PC-3 (cell line): Measurements from ENCODE around the gene SESN1. TPM values are rescaled to one million over a fixed set of nuclear protein-coding genes. Genes with fewer than 3 reads are reported as not detected.

Experiments used
- ATAC-seq: fragments of 200-7000 bp; cut with Tn5 transposase; 2 replicates; pipeline ENCODE4 v1.9.1; 2020; ENCODE audit warnings: mild to moderate bottlenecking, moderate library complexity
- BruUV-seq: library from RNA; stranded (reverse); fragments of 400-500 nt; replicated peaks from 2 replicates; lab custom pipeline; 2021; lab: Mats Ljungman, UMichigan
- CTCF ChIA-PET: fragments of 300-600 bp; sonication (Branson Sonifier 250); formaldehyde crosslinking; loops from one replicate; lab custom pipeline; 2022; ENCODE audit warnings: antibody characterized with exemption; lab: Charles Lee
- POLR2A ChIA-PET: fragments of 300-600 bp; sonication (Branson Sonifier 250); formaldehyde crosslinking; loops from one replicate; lab custom pipeline; 2022; ENCODE audit warnings: antibody characterized with exemption; ENCODE audit not compliant: unreplicated experiment; lab: Charles Lee
- DNase-seq: peaks from one replicate; pipeline ENCODE4 v3.0.0-alpha.2; 2015
- H2AFZ ChIP-seq: fragments of 300-600 bp; sonication (generic); 2 replicates; pipeline ENCODE4 v1.6.0; 2016; ENCODE audit warnings: antibody characterized with exemption, low read length
- H3F3A ChIP-seq: fragments of 300-600 bp; sonication (generic); one replicate; pipeline ENCODE4 v1.6.0; 2017; ENCODE audit warnings: antibody characterized with exemption, low read length, control low read depth, mild to moderate bottlenecking; ENCODE audit not compliant: unreplicated experiment
- H3K27ac ChIP-seq: fragments of 300-600 bp; sonication (generic); 2 replicates; pipeline ENCODE4 v1.5.1; 2016; ENCODE audit warnings: mild to moderate bottlenecking, low read length
- H3K27me3 ChIP-seq: fragments of 300-600 bp; sonication (generic); 2 replicates; pipeline ENCODE4 v1.6.1; 2016; ENCODE audit warnings: low read length, mixed read lengths
- H3K36me3 ChIP-seq: fragments of 300-600 bp; sonication (generic); 2 replicates; pipeline ENCODE4 v1.6.1; 2016; ENCODE audit warnings: low read depth, mixed run types, low read length, mixed read lengths
- H3K4me1 ChIP-seq: fragments of 300-600 bp; sonication (generic); 2 replicates; pipeline ENCODE4 v1.5.1; 2016; ENCODE audit warnings: low read length; ENCODE audit not compliant: insufficient read depth
- H3K4me2 ChIP-seq: fragments of 300-600 bp; sonication (generic); 2 replicates; pipeline ENCODE4 v1.6.0; 2016; ENCODE audit warnings: low read length
- H3K4me3 ChIP-seq: fragments of 300-600 bp; sonication (generic); 2 replicates; pipeline ENCODE4 v1.5.1; 2016; ENCODE audit warnings: mild to moderate bottlenecking, low read length, mixed read lengths
- H3K79me2 ChIP-seq: fragments of 300-600 bp; sonication (generic); 2 replicates; pipeline ENCODE4 v1.6.1; 2017; ENCODE audit warnings: low read length, mixed read lengths
- H3K9ac ChIP-seq: fragments of 300-600 bp; sonication (generic); 2 replicates; pipeline ENCODE4 v1.6.0; 2016; ENCODE audit warnings: mild to moderate bottlenecking, low read length
- H3K9me2 ChIP-seq: fragments of 300-600 bp; sonication (generic); replicated peaks from 2 replicates; pipeline ENCODE4 v1.6.1; 2016; ENCODE audit warnings: mixed run types, low read length, mixed read lengths
- H3K9me3 ChIP-seq: fragments of 300-600 bp; sonication (generic); 2 replicates; pipeline ENCODE4 v1.6.1; 2016; ENCODE audit warnings: low read length, mixed read lengths
- H4K20me1 ChIP-seq: fragments of 300-600 bp; sonication (generic); 2 replicates; pipeline ENCODE4 v1.6.1; 2016; ENCODE audit warnings: low read length, mixed read lengths
- EZH2 ChIP-seq: fragments of 300-600 bp; sonication (generic); IDR thresholded peaks from one replicate; pipeline ENCODE4 v1.6.1; 2017; ENCODE audit warnings: antibody characterized with exemption, mild to moderate bottlenecking, low read length; ENCODE audit not compliant: unreplicated experiment
- EZH2phosphoT487 ChIP-seq: fragments of 300-600 bp; sonication (generic); IDR thresholded peaks from 2 replicates; pipeline ENCODE4 v1.6.1; 2018; ENCODE audit warnings: mild to moderate bottlenecking, antibody characterized with exemption, low read length, borderline replicate concordance
- intact Hi-C: fragments of 100-400 bp; cut with micrococcal nuclease; formaldehyde crosslinking; loops from 2 replicates; pipeline ENCODE4 v1.9.0; 2023
- total RNA-seq: library from RNA; depleted of rRNA; stranded (reverse); fragments of >200 nt; gene quantifications from 2 replicates; pipeline ENCODE4 v1.2.3, GENCODE V29; 2014
- TF ChIP-seq, protein P1 (sequence below): fragments of 300-600 bp; sonication (generic); conservative IDR thresholded peaks from 2 replicates; pipeline ENCODE4 v1.5.1; 2017; ENCODE audit warnings: antibody characterized with exemption, low read depth, mild to moderate bottlenecking, low read length

Gene SESN1
- total RNA-seq, 1 experiment from 2014 or later, result 3.4 TPM

DNA sequence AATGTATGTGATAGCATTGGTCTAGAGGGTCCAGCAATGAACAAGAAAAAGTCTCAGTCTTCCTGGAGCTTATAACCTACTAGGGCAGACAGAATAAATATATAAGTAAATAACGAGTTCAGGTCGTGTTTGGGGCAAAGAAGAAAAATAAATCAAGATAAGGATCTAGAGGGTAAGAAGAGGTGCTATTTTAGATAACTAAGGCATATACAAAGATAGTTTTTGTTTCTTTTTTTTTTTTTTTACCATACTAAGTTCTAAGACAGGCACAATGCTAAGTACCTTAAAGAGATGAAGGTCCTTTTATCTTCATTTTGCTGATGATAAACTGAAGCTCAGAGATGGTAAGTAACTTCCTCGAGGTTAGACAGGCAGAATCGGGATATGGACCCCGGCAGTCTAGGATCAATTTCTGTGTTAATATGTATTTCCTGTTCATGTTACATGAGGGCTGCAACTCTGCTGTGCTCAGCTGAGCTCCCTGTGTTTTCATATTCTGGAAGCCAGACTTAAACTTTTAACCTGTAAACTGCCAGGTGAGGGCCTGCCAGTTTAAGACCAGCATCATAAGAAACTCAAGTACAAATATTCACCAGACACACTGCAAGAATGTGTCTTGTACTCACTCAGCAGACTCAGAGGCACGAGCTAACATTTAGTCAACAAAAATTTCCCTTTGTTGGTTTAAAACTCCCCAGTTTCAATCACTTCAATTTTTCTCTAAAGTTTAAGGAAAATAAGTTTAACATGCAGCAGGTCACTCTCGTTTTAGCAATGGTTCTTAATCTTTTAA lies 23.3 kb downstream of the SESN1 start:
- Histone ChIP-seq H3K79me2 (no peaks in the 10 kb centered on the region), H3K9ac (no peak overlapping the region), H3K27ac (no peak overlapping the region), H3K27me3 (no peaks in the 10 kb centered on the region), H3F3A (no peaks in the 10 kb centered on the region), H3K4me3 (no peak overlapping the region), H2AFZ (no peak overlapping the region), H3K9me2 (no peaks in the 10 kb centered on the region), H3K36me3 (no peaks in the 10 kb centered on the region), H3K4me2 (no peak overlapping the region), H3K9me3 (no peaks in the 10 kb centered on the region), H3K4me1 (0 out of 2 replicates have a peak, but pooled peaks cover 4% of the 10 kb centered on the region), H4K20me1 (no peaks in the 10 kb centered on the region)
- POLR2A ChIA-PET, result interaction anchor here (0.6 to 0.7 kb wide), 2 partner anchors 106 to 169 kb away, joined by 4 to 8 read pairs; no protein-coding TSS in a partner anchor
- CTCF ChIA-PET, result interaction anchor here (0.6 kb wide), 1 partner anchor 335 kb away, joined by 10 read pairs; no protein-coding TSS in a partner anchor
- BruUV-seq, result no TSS peak
- intact Hi-C loops, result loop anchor here (5.0 kb wide), 2 partner anchors 234 to 514 kb away; no protein-coding TSS in a partner anchor
- TF ChIP-seq, protein P1, sequence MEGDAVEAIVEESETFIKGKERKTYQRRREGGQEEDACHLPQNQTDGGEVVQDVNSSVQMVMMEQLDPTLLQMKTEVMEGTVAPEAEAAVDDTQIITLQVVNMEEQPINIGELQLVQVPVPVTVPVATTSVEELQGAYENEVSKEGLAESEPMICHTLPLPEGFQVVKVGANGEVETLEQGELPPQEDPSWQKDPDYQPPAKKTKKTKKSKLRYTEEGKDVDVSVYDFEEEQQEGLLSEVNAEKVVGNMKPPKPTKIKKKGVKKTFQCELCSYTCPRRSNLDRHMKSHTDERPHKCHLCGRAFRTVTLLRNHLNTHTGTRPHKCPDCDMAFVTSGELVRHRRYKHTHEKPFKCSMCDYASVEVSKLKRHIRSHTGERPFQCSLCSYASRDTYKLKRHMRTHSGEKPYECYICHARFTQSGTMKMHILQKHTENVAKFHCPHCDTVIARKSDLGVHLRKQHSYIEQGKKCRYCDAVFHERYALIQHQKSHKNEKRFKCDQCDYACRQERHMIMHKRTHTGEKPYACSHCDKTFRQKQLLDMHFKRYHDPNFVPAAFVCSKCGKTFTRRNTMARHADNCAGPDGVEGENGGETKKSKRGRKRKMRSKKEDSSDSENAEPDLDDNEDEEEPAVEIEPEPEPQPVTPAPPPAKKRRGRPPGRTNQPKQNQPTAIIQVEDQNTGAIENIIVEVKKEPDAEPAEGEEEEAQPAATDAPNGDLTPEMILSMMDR, result no peak
- TF ChIP-seq EZH2phosphoT487, result no peak
- no peak for TF ChIP-seq EZH2
- ATAC-seq, result no peak
- no peak for DNase-seq

DNA sequence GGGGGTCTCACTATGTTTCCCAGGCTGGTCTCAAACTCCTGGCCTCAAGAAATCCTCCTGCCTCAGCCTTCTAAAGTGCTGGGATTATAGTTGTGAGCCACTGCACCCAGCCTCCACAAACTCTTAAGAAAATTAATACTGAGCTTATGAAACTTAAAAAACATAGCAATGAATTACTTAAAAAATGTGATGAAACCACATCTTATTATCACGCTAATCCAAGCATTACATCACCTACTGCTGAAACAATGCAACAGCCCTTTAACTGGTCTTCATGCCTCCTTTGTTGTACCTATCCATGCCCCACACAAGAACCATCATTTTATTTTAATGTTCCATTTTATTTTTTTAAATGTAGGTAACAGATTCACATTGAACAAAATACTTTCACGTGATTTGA lies 24.9 kb downstream of the SESN1 start:
- Histone ChIP-seq H3K4me3 (no peak overlapping the region), H3K9ac (no peak overlapping the region), H3K9me2 (no peaks in the 10 kb centered on the region), H3K27me3 (no peaks in the 10 kb centered on the region), H3K36me3 (no peaks in the 10 kb centered on the region), H3F3A (no peaks in the 10 kb centered on the region), H3K79me2 (no peaks in the 10 kb centered on the region), H4K20me1 (no peaks in the 10 kb centered on the region), H3K4me1 (0 out of 2 replicates have a peak, but pooled peaks cover 4% of the 10 kb centered on the region), H3K9me3 (no peaks in the 10 kb centered on the region), H2AFZ (no peak overlapping the region), H3K4me2 (no peak overlapping the region), H3K27ac (no peak overlapping the region)
- DNase-seq (no peak), ATAC-seq (no peak)
- intact Hi-C loops, result loop anchor here (5.0 kb wide), 2 partner anchors 232 to 512 kb away; no protein-coding TSS in a partner anchor
- ChIA-PET POLR2A (no interaction called here), CTCF (no interaction called here)
- TF ChIP-seq EZH2 (no peak), EZH2phosphoT487 (no peak)
- TF ChIP-seq, protein P1, result no peak
- BruUV-seq, result no TSS peak
